ENCODE data around the gene CLASP1. TPM values are rescaled to one million over a fixed set of nuclear protein-coding genes. Genes with fewer than 3 reads are reported as not detected.

The CLASP1 gene
- total and polyA plus RNA-seq, 2 experiments from 2014 or later, result 16.6 to 56.3 TPM

DNA sequence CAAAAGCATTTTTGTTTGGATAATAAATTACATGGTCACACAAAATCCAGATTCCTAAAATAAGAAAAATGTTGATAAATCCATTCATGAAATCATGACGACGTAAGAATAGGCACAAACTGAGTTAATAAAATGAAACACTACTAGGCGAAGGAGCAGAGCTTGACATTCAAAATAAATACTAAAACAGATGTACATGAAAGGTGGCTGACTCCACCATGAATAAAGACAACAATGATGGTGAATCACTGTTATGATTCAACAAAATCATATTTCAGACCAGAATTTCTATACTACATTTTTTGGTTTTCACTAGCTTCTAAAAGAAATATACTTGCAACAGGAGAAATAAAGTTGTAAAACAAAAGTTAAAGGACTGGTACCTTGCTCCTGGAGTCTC, 240.6 kb downstream of the CLASP1 start:
- peaks cover 13% of the 10 kb centered on the region for H3K36me3 Mint-ChIP-seq (ENCODE audit: low read depth)
- H3F3A ChIP-seq (replicated peaks; ENCODE audit: low read depth), result no peaks in the 10 kb centered on the region
- H2AFZ ChIP-seq, result no peak overlapping the region
- peaks cover 7% of the 10 kb centered on the region; the same call in 2 of the 3 replicates for H3K4me1 Mint-ChIP-seq
- no peak overlapping the region for H3K27ac Mint-ChIP-seq
- H3K79me2 ChIP-seq (replicated peaks; ENCODE audit: insufficient read depth), result no peaks in the 10 kb centered on the region
- no peaks in the 10 kb centered on the region for H3K9me2 ChIP-seq (ENCODE audit: insufficient read depth)
- H3K27me3 ChIP-seq (ENCODE audit: insufficient read depth), result no peaks in the 10 kb centered on the region
- H3K9me3 Mint-ChIP-seq, result no peaks in the 10 kb centered on the region
- no peak for DNase-seq (ENCODE audit: low spot score)
- no peak overlapping the region for H3K27ac ChIP-seq (ENCODE audit: low read depth)
- H3K27me3 Mint-ChIP-seq (ENCODE audit: insufficient read depth, low read depth, poor library complexity), result no peaks in the 10 kb centered on the region
- H3K36me3 ChIP-seq (ENCODE audit: insufficient read depth), result no peaks in the 10 kb centered on the region
- H3K4me3 ChIP-seq, result no peak overlapping the region
- H3K4me1 ChIP-seq (ENCODE audit: insufficient read depth), result peaks cover 14% of the 10 kb centered on the region; the same call in 1 of the 2 replicates
- H3K4me3 Mint-ChIP-seq, result no peak overlapping the region
- H3K4me2 ChIP-seq, result no peak overlapping the region
- no peak for ATAC-seq
- H4K20me1 ChIP-seq (replicated peaks; ENCODE audit: insufficient read depth), result no peaks in the 10 kb centered on the region
- TF ChIP-seq JUNB (IDR thresholded peaks at IDR 0.05; ENCODE audit: unreplicated experiment), result no peak
- TF ChIP-seq EZH2 (IDR thresholded peaks at IDR 0.05; ENCODE audit: low read depth, unreplicated experiment), result no peak
- TF ChIP-seq, protein P1, sequence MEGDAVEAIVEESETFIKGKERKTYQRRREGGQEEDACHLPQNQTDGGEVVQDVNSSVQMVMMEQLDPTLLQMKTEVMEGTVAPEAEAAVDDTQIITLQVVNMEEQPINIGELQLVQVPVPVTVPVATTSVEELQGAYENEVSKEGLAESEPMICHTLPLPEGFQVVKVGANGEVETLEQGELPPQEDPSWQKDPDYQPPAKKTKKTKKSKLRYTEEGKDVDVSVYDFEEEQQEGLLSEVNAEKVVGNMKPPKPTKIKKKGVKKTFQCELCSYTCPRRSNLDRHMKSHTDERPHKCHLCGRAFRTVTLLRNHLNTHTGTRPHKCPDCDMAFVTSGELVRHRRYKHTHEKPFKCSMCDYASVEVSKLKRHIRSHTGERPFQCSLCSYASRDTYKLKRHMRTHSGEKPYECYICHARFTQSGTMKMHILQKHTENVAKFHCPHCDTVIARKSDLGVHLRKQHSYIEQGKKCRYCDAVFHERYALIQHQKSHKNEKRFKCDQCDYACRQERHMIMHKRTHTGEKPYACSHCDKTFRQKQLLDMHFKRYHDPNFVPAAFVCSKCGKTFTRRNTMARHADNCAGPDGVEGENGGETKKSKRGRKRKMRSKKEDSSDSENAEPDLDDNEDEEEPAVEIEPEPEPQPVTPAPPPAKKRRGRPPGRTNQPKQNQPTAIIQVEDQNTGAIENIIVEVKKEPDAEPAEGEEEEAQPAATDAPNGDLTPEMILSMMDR (conservative IDR thresholded peaks at IDR 0.05; ENCODE audit: low read depth in 2 of 2), result no peak
- no peak for TF ChIP-seq POLR2AphosphoS5 (IDR thresholded peaks at IDR 0.05; ENCODE audit: low read depth)
- TF ChIP-seq ZNF114 (CRISPR knock-in tag; IDR thresholded peaks at IDR 0.05), result no peak
- TF ChIP-seq CREB1 (CRISPR knock-in tag; IDR thresholded peaks at IDR 0.05; ENCODE audit: low read depth), result no peak
- no peak for TF ChIP-seq ZNF331 (CRISPR knock-in tag; IDR thresholded peaks at IDR 0.05; ENCODE audit: low read depth)
- no peak for TF ChIP-seq STAT1 (IDR thresholded peaks at IDR 0.05; ENCODE audit: unreplicated experiment)
- no peak for TF ChIP-seq EZH2phosphoT487 (IDR thresholded peaks at IDR 0.05; ENCODE audit: unreplicated experiment)
- TF ChIP-seq, protein P2, sequence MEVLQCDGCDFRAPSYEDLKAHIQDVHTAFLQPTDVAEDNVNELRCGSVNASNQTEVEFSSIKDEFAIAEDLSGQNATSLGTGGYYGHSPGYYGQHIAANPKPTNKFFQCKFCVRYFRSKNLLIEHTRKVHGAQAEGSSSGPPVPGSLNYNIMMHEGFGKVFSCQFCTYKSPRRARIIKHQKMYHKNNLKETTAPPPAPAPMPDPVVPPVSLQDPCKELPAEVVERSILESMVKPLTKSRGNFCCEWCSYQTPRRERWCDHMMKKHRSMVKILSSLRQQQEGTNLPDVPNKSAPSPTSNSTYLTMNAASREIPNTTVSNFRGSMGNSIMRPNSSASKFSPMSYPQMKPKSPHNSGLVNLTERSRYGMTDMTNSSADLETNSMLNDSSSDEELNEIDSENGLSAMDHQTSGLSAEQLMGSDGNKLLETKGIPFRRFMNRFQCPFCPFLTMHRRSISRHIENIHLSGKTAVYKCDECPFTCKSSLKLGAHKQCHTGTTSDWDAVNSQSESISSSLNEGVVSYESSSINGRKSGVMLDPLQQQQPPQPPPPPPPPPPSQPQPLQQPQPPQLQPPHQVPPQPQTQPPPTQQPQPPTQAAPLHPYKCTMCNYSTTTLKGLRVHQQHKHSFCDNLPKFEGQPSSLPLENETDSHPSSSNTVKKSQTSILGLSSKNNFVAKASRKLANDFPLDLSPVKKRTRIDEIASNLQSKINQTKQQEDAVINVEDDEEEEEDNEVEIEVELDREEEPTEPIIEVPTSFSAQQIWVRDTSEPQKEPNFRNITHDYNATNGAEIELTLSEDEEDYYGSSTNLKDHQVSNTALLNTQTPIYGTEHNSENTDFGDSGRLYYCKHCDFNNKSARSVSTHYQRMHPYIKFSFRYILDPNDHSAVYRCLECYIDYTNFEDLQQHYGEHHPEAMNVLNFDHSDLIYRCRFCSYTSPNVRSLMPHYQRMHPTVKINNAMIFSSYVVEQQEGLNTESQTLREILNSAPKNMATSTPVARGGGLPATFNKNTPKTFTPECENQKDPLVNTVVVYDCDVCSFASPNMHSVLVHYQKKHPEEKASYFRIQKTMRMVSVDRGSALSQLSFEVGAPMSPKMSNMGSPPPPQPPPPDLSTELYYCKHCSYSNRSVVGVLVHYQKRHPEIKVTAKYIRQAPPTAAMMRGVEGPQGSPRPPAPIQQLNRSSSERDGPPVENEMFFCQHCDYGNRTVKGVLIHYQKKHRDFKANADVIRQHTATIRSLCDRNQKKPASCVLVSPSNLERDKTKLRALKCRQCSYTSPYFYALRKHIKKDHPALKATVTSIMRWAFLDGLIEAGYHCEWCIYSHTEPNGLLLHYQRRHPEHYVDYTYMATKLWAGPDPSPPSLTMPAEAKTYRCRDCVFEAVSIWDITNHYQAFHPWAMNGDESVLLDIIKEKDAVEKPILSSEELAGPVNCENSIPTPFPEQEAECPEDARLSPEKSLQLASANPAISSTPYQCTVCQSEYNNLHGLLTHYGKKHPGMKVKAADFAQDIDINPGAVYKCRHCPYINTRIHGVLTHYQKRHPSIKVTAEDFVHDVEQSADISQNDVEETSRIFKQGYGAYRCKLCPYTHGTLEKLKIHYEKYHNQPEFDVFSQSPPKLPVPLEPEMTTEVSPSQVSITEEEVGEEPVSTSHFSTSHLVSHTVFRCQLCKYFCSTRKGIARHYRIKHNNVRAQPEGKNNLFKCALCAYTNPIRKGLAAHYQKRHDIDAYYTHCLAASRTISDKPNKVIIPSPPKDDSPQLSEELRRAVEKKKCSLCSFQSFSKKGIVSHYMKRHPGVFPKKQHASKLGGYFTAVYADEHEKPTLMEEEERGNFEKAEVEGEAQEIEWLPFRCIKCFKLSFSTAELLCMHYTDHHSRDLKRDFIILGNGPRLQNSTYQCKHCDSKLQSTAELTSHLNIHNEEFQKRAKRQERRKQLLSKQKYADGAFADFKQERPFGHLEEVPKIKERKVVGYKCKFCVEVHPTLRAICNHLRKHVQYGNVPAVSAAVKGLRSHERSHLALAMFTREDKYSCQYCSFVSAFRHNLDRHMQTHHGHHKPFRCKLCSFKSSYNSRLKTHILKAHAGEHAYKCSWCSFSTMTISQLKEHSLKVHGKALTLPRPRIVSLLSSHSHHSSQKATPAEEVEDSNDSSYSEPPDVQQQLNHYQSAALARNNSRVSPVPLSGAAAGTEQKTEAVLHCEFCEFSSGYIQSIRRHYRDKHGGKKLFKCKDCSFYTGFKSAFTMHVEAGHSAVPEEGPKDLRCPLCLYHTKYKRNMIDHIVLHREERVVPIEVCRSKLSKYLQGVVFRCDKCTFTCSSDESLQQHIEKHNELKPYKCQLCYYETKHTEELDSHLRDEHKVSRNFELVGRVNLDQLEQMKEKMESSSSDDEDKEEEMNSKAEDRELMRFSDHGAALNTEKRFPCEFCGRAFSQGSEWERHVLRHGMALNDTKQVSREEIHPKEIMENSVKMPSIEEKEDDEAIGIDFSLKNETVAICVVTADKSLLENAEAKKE (CRISPR knock-in tag; IDR thresholded peaks at IDR 0.05), result no peak
- TF ChIP-seq, protein P3, sequence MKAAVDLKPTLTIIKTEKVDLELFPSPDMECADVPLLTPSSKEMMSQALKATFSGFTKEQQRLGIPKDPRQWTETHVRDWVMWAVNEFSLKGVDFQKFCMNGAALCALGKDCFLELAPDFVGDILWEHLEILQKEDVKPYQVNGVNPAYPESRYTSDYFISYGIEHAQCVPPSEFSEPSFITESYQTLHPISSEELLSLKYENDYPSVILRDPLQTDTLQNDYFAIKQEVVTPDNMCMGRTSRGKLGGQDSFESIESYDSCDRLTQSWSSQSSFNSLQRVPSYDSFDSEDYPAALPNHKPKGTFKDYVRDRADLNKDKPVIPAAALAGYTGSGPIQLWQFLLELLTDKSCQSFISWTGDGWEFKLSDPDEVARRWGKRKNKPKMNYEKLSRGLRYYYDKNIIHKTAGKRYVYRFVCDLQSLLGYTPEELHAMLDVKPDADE (IDR thresholded peaks at IDR 0.05), result no peak
- TF ChIP-seq, protein P4, sequence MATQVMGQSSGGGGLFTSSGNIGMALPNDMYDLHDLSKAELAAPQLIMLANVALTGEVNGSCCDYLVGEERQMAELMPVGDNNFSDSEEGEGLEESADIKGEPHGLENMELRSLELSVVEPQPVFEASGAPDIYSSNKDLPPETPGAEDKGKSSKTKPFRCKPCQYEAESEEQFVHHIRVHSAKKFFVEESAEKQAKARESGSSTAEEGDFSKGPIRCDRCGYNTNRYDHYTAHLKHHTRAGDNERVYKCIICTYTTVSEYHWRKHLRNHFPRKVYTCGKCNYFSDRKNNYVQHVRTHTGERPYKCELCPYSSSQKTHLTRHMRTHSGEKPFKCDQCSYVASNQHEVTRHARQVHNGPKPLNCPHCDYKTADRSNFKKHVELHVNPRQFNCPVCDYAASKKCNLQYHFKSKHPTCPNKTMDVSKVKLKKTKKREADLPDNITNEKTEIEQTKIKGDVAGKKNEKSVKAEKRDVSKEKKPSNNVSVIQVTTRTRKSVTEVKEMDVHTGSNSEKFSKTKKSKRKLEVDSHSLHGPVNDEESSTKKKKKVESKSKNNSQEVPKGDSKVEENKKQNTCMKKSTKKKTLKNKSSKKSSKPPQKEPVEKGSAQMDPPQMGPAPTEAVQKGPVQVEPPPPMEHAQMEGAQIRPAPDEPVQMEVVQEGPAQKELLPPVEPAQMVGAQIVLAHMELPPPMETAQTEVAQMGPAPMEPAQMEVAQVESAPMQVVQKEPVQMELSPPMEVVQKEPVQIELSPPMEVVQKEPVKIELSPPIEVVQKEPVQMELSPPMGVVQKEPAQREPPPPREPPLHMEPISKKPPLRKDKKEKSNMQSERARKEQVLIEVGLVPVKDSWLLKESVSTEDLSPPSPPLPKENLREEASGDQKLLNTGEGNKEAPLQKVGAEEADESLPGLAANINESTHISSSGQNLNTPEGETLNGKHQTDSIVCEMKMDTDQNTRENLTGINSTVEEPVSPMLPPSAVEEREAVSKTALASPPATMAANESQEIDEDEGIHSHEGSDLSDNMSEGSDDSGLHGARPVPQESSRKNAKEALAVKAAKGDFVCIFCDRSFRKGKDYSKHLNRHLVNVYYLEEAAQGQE (IDR thresholded peaks at IDR 0.05; ENCODE audit: unreplicated experiment), result no peak
- no peak for TF ChIP-seq NANOG (IDR thresholded peaks at IDR 0.05; ENCODE audit: borderline replicate concordance)
